Measurements from ENCODE around the gene PTPN4. TPM values are rescaled to one million over a fixed set of nuclear protein-coding genes. Genes with fewer than 3 reads are reported as not detected.

The PTPN4 gene
- total RNA-seq, 4 donors from 2014 or later, result 9.6 to 30.1 (median 18.4) TPM

DNA sequence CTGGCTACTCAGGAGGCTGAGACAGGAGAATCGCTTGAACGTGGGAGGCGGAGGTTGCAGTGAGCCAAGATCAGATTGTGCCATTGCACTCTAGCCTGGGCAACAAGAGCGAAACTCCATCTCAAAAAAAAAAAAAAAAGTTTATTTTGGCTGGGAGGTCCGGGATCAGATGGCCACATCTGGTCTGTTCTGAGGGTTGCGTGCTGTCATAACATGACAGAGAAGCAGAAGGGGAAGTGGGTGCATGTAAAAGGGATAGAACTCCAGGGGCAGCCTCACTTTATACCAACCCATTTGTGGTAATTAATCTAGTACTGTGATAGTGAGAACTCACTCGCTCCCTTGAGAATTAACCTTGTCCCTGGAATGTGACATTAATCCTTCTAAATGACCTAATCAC lies 101.2 kb downstream of the PTPN4 start:
- no peak for DNase-seq
- WGBS, 2 donors, result 74 to 78% methylated on average over 7 of the region's 7 CpGs
- no peak overlapping the region for H3K27ac ChIP-seq
- H3K4me1 ChIP-seq, result peaks cover 0 to 20% (median 0%) of the 10 kb centered on the region in 3 donors
- intact Hi-C loops (cut with DNase I), result no loop called here
- no peaks in the 10 kb centered on the region for H3K36me3 ChIP-seq
- no peaks in the 10 kb centered on the region for H3K27me3 ChIP-seq
- no peak for TF ChIP-seq POLR2A (IDR thresholded peaks at IDR 0.05)
- TF ChIP-seq, protein P1, sequence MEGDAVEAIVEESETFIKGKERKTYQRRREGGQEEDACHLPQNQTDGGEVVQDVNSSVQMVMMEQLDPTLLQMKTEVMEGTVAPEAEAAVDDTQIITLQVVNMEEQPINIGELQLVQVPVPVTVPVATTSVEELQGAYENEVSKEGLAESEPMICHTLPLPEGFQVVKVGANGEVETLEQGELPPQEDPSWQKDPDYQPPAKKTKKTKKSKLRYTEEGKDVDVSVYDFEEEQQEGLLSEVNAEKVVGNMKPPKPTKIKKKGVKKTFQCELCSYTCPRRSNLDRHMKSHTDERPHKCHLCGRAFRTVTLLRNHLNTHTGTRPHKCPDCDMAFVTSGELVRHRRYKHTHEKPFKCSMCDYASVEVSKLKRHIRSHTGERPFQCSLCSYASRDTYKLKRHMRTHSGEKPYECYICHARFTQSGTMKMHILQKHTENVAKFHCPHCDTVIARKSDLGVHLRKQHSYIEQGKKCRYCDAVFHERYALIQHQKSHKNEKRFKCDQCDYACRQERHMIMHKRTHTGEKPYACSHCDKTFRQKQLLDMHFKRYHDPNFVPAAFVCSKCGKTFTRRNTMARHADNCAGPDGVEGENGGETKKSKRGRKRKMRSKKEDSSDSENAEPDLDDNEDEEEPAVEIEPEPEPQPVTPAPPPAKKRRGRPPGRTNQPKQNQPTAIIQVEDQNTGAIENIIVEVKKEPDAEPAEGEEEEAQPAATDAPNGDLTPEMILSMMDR (IDR thresholded peaks at IDR 0.05), result no peak
- H3K9me3 ChIP-seq, result no peaks in the 10 kb centered on the region
- H3K4me3 ChIP-seq, result no peak overlapping the region

DNA sequence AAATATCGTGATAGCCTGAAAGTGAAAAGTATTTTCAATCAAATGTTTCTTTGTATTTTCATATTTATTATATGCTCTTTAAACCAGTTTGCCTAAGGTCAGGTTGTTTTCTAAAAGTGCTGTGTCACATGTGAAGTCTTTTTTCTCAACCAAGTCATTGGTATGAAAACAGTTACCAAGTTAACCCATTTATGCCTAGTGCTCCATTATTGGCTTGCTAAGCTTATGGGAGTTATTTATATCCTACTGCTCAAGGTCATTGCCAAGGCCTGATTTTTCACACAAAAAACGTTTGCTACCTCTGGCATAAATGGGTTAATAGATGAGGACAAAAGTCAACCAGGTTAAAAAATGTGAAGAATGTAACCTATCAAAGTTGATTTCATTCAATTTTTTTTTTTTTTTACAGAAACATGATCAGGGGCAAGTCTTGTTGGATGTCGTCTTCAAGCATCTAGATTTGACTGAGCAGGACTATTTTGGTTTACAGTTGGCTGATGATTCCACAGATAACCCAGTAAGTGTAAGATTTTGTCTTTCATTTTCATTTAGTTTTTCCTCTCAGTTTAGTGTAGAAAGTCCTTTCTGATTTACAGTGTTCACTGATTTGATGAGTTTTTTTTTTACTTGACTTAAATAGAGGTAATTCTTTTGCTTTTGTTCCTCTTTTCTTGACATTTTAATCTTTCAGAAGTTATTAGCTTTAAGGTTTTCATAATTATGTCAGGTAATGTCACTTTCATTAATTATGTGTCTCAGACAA lies 102.6 kb downstream of the PTPN4 start:
- H3K27ac ChIP-seq, result no peak overlapping the region
- TF ChIP-seq, protein P1 (IDR thresholded peaks at IDR 0.05), result no peak
- no peak for TF ChIP-seq POLR2A (IDR thresholded peaks at IDR 0.05)
- intact Hi-C loops (cut with DNase I), result no loop called here
- H3K9me3 ChIP-seq, result no peaks in the 10 kb centered on the region
- H3K27me3 ChIP-seq, result no peaks in the 10 kb centered on the region
- peaks cover 0 to 7% (median 0%) of the 10 kb centered on the region in 3 donors for H3K4me1 ChIP-seq
- 58 to 60% methylated on average over 3 of the region's 3 CpGs for WGBS, 2 donors
- DNase-seq, result no peak
- no peaks in the 10 kb centered on the region for H3K36me3 ChIP-seq
- no peak overlapping the region for H3K4me3 ChIP-seq

DNA sequence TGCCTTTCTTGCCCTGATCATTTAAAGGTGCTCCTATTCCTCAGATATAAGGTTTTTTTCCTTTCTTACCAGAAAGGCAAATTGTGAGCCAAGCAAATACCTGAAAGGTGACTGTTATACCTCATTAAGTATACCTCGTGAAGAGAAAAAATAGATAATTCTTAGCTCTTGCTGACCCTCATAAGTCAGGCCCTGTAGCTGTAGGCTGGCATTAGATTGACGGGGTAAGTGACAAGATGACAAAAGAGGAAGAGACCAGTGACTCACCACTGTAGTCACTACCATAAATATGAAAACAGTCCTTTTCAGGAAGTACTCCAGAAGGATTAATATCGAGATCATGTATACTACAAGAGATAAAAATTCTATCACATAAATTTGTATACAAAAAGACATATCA lies 104.6 kb downstream of the PTPN4 start:
- peaks cover 0 to 5% (median 0%) of the 10 kb centered on the region in 3 donors for H3K4me1 ChIP-seq
- no peak overlapping the region for H3K27ac ChIP-seq
- no peak for DNase-seq
- no peaks in the 10 kb centered on the region for H3K27me3 ChIP-seq
- intact Hi-C loops (cut with DNase I), result no loop called here
- H3K9me3 ChIP-seq, result no peaks in the 10 kb centered on the region
- WGBS, 2 donors, result 26 to 31% methylated on average over 3 of the region's 3 CpGs
- no peaks in the 10 kb centered on the region for H3K36me3 ChIP-seq
- H3K4me3 ChIP-seq, result no peak overlapping the region
- no peak for TF ChIP-seq POLR2A (IDR thresholded peaks at IDR 0.05)
- TF ChIP-seq, protein P1 (IDR thresholded peaks at IDR 0.05), result no peak

DNA sequence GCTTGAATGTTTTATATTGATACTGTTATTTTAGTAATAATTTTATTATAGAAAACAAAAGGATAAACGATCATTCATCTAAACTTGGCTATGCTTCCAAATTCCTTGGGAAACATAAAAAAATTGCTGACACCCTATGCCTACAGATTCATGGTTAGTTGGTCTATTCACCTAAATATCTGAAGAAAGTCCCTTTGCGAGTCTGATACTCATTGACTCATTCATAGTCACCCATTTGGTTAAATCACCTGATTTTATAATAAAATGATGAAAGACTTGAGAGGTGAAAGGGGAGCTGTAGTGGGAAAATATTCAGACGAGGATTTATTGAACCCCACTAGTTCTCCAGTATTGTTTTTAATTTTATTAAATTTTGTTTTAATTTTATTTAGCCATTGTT lies 112.0 kb downstream of the PTPN4 start:
- no peak for TF ChIP-seq POLR2A (IDR thresholded peaks at IDR 0.05)
- TF ChIP-seq, protein P1 (IDR thresholded peaks at IDR 0.05), result no peak
- WGBS, 2 donors, result 79 to 89% methylated on average over 3 of the region's 3 CpGs
- no peak for DNase-seq
- Histone ChIP-seq H3K4me1 (peaks cover 0 to 5% (median 0%) of the 10 kb centered on the region in 3 donors), H3K27ac (no peak overlapping the region), H3K27me3 (no peaks in the 10 kb centered on the region), H3K4me3 (no peak overlapping the region), H3K9me3 (no peaks in the 10 kb centered on the region), H3K36me3 (no peaks in the 10 kb centered on the region)
- intact Hi-C loops (cut with DNase I), result no loop called here

DNA sequence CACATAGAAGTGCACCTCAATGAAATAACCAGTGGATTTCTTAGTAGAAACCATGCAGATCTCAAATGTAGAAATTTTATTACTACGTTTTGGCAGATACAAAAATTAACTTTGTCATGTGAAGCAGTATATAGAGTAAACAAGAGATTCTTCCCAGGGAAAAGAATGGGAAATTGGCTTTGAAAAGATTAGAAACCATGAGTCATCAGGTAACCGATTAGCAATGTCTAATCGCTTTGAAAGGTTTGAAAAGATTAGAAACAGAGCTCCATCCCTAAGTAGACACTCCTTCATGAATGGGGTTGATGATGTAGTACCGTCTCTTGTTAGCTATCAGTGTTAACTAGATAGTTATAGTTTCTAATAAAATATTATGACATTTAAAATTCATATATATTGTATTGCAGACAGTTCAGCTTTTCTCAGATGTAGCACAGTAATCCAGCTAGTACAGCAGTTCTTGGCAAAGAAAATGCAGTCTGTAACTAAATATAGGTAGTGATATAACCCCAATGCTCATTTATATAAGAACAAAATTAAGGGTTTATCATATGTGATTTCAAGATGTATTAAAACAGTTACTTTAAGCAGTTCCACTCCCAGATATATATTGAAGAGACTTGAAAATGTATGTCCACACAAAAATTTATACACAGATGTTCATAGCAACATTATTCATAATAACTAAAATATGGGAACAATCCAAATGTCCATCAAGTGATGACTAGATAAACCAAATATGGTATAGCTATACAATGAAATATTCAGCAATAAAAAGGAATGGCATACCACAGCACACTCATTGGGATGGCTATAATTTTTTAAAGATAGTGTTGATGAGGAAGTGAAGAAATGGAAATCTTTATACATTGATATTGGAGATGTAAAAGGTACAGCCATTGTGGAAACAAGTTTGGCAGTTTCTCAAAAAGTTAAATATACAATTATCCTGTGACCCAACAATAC lies 113.9 kb downstream of the PTPN4 start:
- TF ChIP-seq, protein P1 (IDR thresholded peaks at IDR 0.05), result no peak
- no peak for TF ChIP-seq POLR2A (IDR thresholded peaks at IDR 0.05)
- Histone ChIP-seq H3K27me3 (no peaks in the 10 kb centered on the region), H3K4me3 (no peak overlapping the region), H3K36me3 (no peaks in the 10 kb centered on the region), H3K4me1 (peaks cover 0 to 5% (median 0%) of the 10 kb centered on the region in 3 donors), H3K27ac (no peak overlapping the region), H3K9me3 (no peaks in the 10 kb centered on the region)
- intact Hi-C loops (cut with DNase I), result no loop called here
- DNase-seq, result no peak
- 25 to 52% methylated on average over 4 of the region's 4 CpGs for WGBS, 2 donors

Measured in esophagus squamous epithelium (tissue), 5 donors.